ENCODE results near the gene RPS6KC1. TPM values are rescaled to one million over a fixed set of nuclear protein-coding genes. Genes with fewer than 3 reads are reported as not detected.
"Not testable (repeated sequence)": the region's sequence is repeated elsewhere in the genome, so short reads cannot be mapped to it uniquely, and the experiment has no call there.

Gene RPS6KC1
- total and polyA plus RNA-seq, 9 donors = 6.8 to 24.6 (median 18.8) TPM

DNA sequence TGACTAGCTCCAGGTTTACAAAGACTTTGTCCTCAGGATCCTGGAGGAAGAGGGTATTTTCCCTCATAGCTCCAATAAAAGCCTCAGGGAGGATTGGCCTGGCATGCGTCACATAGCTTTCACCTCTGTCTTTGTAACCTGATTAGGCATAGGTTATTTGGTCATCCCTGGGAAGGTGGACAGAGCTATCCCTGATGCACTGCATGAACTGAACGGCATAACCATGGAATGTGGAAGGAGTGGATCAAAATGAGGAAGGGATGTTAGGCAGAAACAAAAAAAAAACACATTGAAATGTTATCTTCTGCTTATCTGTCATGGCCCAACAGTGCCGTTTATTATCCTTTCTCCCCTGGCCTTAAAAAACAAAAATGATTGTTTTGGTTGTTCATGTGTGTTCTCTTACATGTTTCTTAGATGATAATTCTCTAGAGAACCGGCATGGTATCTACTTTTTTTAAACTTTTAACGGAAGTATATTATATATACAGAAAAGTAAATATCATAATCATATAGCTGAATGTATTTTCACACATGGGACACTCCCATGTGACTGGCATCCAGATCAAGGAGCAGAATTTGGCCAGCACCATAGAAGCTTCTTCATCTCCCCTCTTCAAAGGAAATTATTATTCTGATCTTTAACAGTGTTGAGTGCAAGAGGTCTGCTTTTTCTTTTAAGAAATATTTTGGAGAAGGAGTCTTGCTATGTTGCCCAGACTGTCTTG lies 85.3 kb downstream of the RPS6KC1 start:
- 58 to 73% (median 60%) methylated on average over 5 of the region's 5 CpGs for WGBS, 3 donors

DNA sequence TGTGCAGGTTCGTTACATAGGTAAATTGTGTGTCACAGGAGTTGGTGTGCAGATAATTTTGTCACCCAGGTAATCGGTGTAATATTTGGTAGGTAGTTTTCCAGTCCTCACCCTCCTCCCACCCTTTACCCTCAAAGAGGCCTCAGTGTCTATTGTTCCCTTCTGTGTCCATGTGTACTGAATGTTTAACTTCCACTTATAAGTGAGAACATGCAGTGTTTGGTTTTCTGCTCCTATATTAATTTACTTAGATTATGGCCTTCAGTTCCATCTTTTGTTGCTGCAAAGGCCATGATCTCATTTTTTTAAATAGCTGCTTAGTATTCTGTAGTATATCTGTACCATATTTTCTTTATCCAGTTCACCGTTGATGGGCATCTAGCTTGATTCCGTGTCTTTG lies 87.3 kb downstream of the RPS6KC1 start:
- H3K27me3 ChIP-seq = no peaks in the 10 kb centered on the region
- DNase-seq = no peak
- TF ChIP-seq EP300 (IDR thresholded peaks at IDR 0.05) (no peak), POLR2A (IDR thresholded peaks at IDR 0.05) (no peak), CTCF (IDR thresholded peaks at IDR 0.05) (no peak)
- H3K9me3 ChIP-seq = no peaks in the 10 kb centered on the region
- WGBS, 3 donors = 94 to 97% (median 95%) methylated on average over 4 of the region's 4 CpGs
- no peak overlapping the region for H3K27ac ChIP-seq
- no peak overlapping the region for H3K4me3 ChIP-seq
- peaks cover 2% of the 10 kb centered on the region for H3K4me1 ChIP-seq (ENCODE audit: insufficient read depth)
- intact Hi-C loops (cut with DNase I) = no loop called here
- H3K36me3 ChIP-seq = no peaks in the 10 kb centered on the region

More for the DNA sequence above, 85.3 kb downstream of the RPS6KC1 start:
- H3K9me3 ChIP-seq = no peaks in the 10 kb centered on the region
- no peak overlapping the region for H3K4me3 ChIP-seq
- peaks cover 2% of the 10 kb centered on the region for H3K4me1 ChIP-seq (ENCODE audit: insufficient read depth)
- intact Hi-C loops (cut with DNase I) = no loop called here
- TF ChIP-seq POLR2A (IDR thresholded peaks at IDR 0.05) (no peak), EP300 (IDR thresholded peaks at IDR 0.05) (no peak), CTCF (IDR thresholded peaks at IDR 0.05) (no peak)
- H3K27me3 ChIP-seq = no peaks in the 10 kb centered on the region
- H3K27ac ChIP-seq = no peak overlapping the region
- no peaks in the 10 kb centered on the region for H3K36me3 ChIP-seq
- no peak for DNase-seq

DNA sequence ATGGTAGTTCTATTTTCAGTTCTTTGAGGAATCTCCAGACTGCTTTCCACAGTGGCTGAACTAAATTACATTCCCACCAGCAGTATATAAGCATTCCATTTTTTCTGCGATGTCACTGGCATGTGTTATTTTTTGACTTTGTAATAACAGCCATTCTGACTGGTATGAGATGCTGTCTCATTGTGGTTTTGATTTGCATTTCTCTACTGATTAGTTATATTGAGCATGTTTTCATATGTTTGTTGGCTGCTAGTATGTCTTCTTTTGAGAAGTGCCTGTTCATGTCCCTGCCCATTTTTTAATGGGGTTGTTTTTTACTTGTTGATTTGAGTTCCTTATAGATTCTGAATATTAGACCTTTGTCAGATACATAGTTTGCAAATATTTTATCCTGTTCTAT lies 87.9 kb downstream of the RPS6KC1 start:
- no peaks in the 10 kb centered on the region for H3K27me3 ChIP-seq
- no peak for DNase-seq
- H3K4me3 ChIP-seq = no peak overlapping the region
- no peak overlapping the region for H3K27ac ChIP-seq
- peaks cover 2% of the 10 kb centered on the region for H3K4me1 ChIP-seq (ENCODE audit: insufficient read depth)
- no peaks in the 10 kb centered on the region for H3K9me3 ChIP-seq
- 80 to 95% (median 91%) methylated on average over 1 of the region's 1 CpG for WGBS, 3 donors
- intact Hi-C loops (cut with DNase I) = no loop called here
- TF ChIP-seq EP300 (IDR thresholded peaks at IDR 0.05) = no peak
- TF ChIP-seq POLR2A (IDR thresholded peaks at IDR 0.05) = no peak
- TF ChIP-seq CTCF (IDR thresholded peaks at IDR 0.05) = no peak
- no peaks in the 10 kb centered on the region for H3K36me3 ChIP-seq

DNA sequence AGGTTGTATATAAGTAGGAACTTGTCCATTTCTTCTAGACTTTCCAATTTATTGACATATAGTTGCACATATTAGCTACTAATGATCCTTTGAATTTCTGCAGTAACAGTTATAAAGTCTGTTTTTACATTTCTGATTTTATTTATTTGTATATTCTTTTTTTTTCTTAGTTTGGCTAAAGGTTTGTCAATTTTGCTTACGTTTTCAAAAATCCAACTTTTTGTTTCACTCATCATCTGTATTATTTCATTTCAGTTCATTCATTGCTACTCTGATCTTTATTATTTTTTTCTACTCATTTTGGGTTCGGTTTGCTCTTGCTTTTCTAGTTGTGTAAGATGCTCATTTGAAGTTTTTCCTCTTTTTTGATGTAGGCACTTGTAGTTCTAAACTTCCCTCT lies 97.9 kb downstream of the RPS6KC1 start:
- Histone ChIP-seq H3K4me1 (ENCODE audit: insufficient read depth) (no peaks in the 10 kb centered on the region), H3K9me3 (no peaks in the 10 kb centered on the region), H3K27ac (no peak overlapping the region), H3K4me3 (no peak overlapping the region), H3K36me3 (no peaks in the 10 kb centered on the region), H3K27me3 (no peaks in the 10 kb centered on the region)
- intact Hi-C loops (cut with DNase I) = no loop called here
- no peak for DNase-seq
- WGBS, 3 donors = 93 to 98% (median 97%) methylated on average over 2 of the region's 2 CpGs
- TF ChIP-seq CTCF (IDR thresholded peaks at IDR 0.05) (no peak), POLR2A (IDR thresholded peaks at IDR 0.05) (no peak), EP300 (IDR thresholded peaks at IDR 0.05) (no peak)

GRCh38 chr1:213150090-213150489 lies 99.0 kb downstream of the RPS6KC1 start:
- H3K27ac ChIP-seq; H3K27me3 ChIP-seq; H3K4me1 ChIP-seq (ENCODE audit: insufficient read depth); H3K36me3 ChIP-seq; intact Hi-C loops (cut with DNase I); H3K4me3 ChIP-seq; H3K9me3 ChIP-seq; DNase-seq: not testable (repeated sequence)
- WGBS, 3 donors = 100% methylated on average over 2 of the region's 2 CpGs; no CpG with 5 or more reads in 2 of the 3 donors

All from ovary (tissue), 9 donors.